Subcutaneous abdominal adipose tissue (tissue), 5 donors: ENCODE results near the gene SARS2.
"Not testable (repeated sequence)": the region's sequence is repeated elsewhere in the genome, so short reads cannot be mapped to it uniquely, and the experiment has no call there.

Source experiments
- H3K27ac ChIP-seq: one replicate; pipeline ENCODE4 v1.7.0; 2013; ENCODE audit warnings: low read depth, mild to moderate bottlenecking, inconsistent platforms, low read length, moderate library complexity
- H3K27me3 ChIP-seq, 5 donors: one replicate each; pipeline ENCODE4 v1.7.0; 2013; ENCODE audit warnings: low read length in 5 of 5, inconsistent platforms in 1 of 5; ENCODE audit not compliant: control insufficient read depth in 5 of 5, insufficient read depth in 4 of 5
- H3K36me3 ChIP-seq, 5 donors: one replicate each; pipeline ENCODE4 v1.7.0; 2013; ENCODE audit warnings: low read length in 5 of 5; ENCODE audit not compliant: control insufficient read depth in 5 of 5, insufficient read depth in 5 of 5
- H3K4me1 ChIP-seq, 5 donors: one replicate each; pipeline ENCODE4 v1.7.0; 2013; ENCODE audit warnings: low read length in 5 of 5, mild to moderate bottlenecking in 3 of 5, moderate library complexity in 1 of 5; ENCODE audit not compliant: control insufficient read depth in 5 of 5, insufficient read depth in 5 of 5
- H3K4me3 ChIP-seq, 5 donors: one replicate each; pipeline ENCODE4 v1.7.0; 2013; ENCODE audit warnings: low read length in 5 of 5, low read depth in 1 of 5
- H3K9ac ChIP-seq, 5 donors: one replicate each; pipeline ENCODE4 v1.7.0; 2013; ENCODE audit warnings: low read length in 5 of 5, mild to moderate bottlenecking in 4 of 5, moderate library complexity in 3 of 5
- H3K9me3 ChIP-seq, 5 donors: one replicate each; pipeline ENCODE4 v1.7.0; 2013; ENCODE audit warnings: low read length in 5 of 5; ENCODE audit not compliant: control insufficient read depth in 5 of 5
- donor health status: healthy.
- donor health status: healthy.
- donor health status: healthy.
- donor health status: healthy.
- donor health status: healthy.

The SARS2 gene

DNA sequence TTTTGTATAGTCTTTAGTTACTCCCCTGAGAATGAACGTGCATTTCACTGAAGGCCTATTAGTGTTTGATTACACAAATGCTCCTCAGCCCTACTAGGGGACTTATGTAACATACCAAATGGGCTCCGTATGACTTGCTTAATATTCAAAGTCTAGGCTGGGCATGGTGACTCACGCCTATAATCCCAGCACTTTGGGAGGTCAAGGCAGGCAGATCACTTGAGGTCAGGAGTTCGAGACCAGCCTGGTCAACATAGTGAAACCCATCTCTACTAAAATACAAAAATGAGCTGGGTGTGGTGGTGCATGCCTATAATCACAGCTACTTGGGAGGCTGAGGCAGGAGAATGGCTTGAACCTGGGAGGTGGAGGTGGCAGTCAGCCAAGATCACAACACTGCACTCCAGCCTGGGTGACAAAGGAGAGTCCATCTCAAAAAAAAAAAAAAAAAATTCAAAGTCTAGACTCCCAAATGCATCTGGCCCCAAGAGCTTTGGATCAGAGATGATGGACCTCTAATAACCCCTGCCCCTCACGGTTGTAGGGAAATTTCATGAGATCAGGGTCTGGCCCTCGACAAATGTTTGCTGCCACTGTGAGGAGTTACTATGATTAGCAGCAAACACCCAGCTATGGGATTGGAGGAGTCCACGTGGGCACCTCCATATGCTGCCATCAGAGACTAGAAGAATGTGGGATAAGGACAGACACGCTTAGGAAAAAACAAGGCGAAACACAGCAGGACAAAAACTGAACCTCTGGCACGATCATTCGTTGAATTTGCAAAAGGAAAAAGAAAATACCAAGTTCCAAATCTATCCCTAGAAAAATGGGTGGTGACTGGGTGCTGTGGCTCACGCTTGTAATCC, 40.3 kb upstream of the SARS2 start:
- Histone ChIP-seq H3K9me3 (no peaks in the 10 kb centered on the region), H3K27me3 (peaks cover 0 to 4% (median 0%) of the 10 kb centered on the region in 5 donors), H3K27ac (peak overlapping the region; percentile 51), H3K4me3 (no peak overlapping the region), H3K36me3 (peaks cover 0 to 2% (median 0%) of the 10 kb centered on the region in 5 donors), H3K4me1 (peaks cover 1 to 16% (median 12%) of the 10 kb centered on the region in 5 donors), H3K9ac (no peak overlapping the region)

DNA sequence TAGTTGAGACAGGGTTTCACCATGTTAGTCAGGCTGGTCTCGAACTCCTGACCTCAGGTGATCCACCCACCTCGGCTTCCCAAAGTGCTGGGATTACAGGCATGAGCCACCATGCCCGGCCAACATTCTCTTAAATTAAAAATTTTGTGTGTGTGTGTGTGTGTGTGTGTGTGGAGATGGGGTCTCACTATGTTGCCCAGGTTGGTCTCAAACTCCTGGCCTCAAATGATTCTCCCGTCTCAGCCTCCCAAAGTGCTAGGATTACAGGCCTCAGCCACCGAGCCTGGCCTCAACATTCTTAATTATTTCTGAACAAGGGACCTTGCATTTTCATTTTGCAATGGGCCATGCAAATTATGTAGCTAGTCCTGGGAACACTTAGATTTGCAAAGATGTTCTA, 35.6 kb upstream of the SARS2 start:
- not testable (repeated sequence) for H3K27me3 ChIP-seq, H3K9ac ChIP-seq, H3K27ac ChIP-seq, H3K9me3 ChIP-seq, H3K4me3 ChIP-seq, H3K36me3 ChIP-seq
- peaks cover 1 to 11% (median 7%) of the 10 kb centered on the region in 5 donors for H3K4me1 ChIP-seq

DNA sequence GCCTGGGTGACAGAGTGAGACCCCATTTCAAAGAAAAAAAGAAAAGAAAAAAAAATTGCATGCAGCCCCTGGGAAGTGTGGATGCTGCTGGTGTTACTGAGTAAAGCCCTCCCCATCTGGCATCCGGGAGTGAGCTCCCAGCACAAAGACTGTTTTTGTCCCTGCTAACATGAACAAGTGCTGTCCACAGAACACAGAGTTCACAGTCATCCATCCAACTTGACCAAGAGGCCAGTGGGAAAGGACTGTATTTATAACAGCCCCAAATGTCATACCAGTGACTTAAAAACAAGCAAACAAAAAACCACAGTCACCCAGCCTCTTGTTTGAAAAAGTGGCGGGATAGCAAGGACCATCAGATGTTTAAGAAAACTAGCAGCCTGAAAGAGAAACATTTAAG, 34.2 kb upstream of the SARS2 start:
- Histone ChIP-seq H3K36me3 (peaks cover 0 to 2% (median 0%) of the 10 kb centered on the region in 5 donors), H3K27ac (no peak overlapping the region), H3K27me3 (no peaks in the 10 kb centered on the region), H3K9me3 (no peaks in the 10 kb centered on the region), H3K9ac (no peak overlapping the region), H3K4me1 (peaks cover 0 to 9% (median 4%) of the 10 kb centered on the region in 5 donors), H3K4me3 (no peak overlapping the region)

DNA sequence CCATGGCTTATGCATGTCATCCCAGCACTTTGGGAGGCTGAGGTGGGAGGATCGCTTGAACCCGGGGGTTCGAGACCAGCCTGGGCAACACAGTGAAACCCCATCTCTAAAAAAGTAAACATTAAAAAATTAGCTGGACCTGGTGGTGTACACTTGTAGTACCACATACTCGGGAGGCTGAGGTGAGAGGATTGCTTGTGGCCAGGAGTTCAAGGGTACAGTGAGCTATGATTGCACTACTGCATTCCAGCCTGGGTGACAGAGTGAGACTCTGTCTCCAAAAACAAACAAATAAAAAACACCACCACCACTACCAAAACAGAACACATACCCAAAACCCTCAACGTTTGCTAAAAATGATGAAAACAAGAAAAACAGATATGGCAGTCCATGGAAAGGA, 29.1 kb upstream of the SARS2 start:
- Histone ChIP-seq H3K4me3 (no peak overlapping the region), H3K9me3 (no peaks in the 10 kb centered on the region), H3K4me1 (peaks cover 0 to 9% (median 4%) of the 10 kb centered on the region in 5 donors), H3K9ac (no peak overlapping the region), H3K36me3 (peaks cover 0 to 4% (median 0%) of the 10 kb centered on the region in 5 donors), H3K27me3 (no peaks in the 10 kb centered on the region), H3K27ac (no peak overlapping the region)

- Histone ChIP-seq H3K36me3 (peaks cover 0 to 4% (median 0%) of the 10 kb centered on the region in 5 donors), H3K4me3 (no peak overlapping the region), H3K9ac (no peak overlapping the region), H3K9me3 (no peaks in the 10 kb centered on the region), H3K27me3 (no peaks in the 10 kb centered on the region), H3K27ac (no peak overlapping the region), H3K4me1 (peaks cover 0 to 9% (median 4%) of the 10 kb centered on the region in 5 donors)
Measured at GRCh38 chr19:38958301-38958700, 27.7 kb upstream of the SARS2 start.

DNA sequence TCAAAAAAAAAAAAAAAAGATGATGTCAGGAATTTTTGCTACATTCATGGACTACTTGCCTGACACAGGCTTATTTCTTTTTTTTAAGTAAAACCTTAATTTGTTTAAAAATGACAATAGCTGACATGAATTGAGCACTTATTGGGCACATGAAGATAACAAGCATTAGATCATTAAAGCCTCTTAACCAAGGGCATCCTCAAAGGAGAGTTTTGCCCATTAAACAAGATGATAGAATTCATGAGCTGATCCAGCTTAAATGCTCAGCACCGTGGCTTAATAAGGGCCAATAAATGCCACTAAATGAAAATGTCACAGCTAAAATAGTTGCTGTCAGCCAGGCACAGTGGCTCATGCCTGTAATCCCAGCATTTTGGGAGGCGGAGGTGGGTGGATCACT, 25.7 kb upstream of the SARS2 start:
- no peaks in the 10 kb centered on the region for H3K9me3 ChIP-seq
- no peak overlapping the region for H3K27ac ChIP-seq
- peaks cover 0 to 5% (median 0%) of the 10 kb centered on the region in 5 donors for H3K36me3 ChIP-seq
- peaks cover 0 to 2% (median 0%) of the 10 kb centered on the region in 5 donors for H3K4me1 ChIP-seq
- H3K9ac ChIP-seq = no peak overlapping the region
- no peak overlapping the region for H3K4me3 ChIP-seq
- H3K27me3 ChIP-seq = no peaks in the 10 kb centered on the region

GRCh38 chr19:38953677-38954076, 23.1 kb upstream of the SARS2 start:
- peaks cover 2 to 10% (median 7%) of the 10 kb centered on the region in 5 donors for H3K4me1 ChIP-seq
- H3K27ac ChIP-seq = no peak overlapping the region
- peaks cover 0 to 5% (median 0%) of the 10 kb centered on the region in 5 donors for H3K36me3 ChIP-seq
- H3K9ac ChIP-seq = no peak overlapping the region
- H3K4me3 ChIP-seq = no peak overlapping the region
- no peaks in the 10 kb centered on the region for H3K9me3 ChIP-seq
- H3K27me3 ChIP-seq = peaks cover 0 to 5% (median 0%) of the 10 kb centered on the region in 5 donors

- H3K4me1 ChIP-seq = peaks cover 2 to 8% (median 7%) of the 10 kb centered on the region in 5 donors
- H3K9me3 ChIP-seq = no peaks in the 10 kb centered on the region
- no peak overlapping the region for H3K4me3 ChIP-seq
- H3K27me3 ChIP-seq = peaks cover 0 to 5% (median 0%) of the 10 kb centered on the region in 5 donors
- peaks cover 0 to 13% (median 2%) of the 10 kb centered on the region in 5 donors for H3K36me3 ChIP-seq
- no peak overlapping the region for H3K9ac ChIP-seq
- no peak overlapping the region for H3K27ac ChIP-seq
Measured at GRCh38 chr19:38952395-38953165, 22.0 kb upstream of the SARS2 start.

DNA sequence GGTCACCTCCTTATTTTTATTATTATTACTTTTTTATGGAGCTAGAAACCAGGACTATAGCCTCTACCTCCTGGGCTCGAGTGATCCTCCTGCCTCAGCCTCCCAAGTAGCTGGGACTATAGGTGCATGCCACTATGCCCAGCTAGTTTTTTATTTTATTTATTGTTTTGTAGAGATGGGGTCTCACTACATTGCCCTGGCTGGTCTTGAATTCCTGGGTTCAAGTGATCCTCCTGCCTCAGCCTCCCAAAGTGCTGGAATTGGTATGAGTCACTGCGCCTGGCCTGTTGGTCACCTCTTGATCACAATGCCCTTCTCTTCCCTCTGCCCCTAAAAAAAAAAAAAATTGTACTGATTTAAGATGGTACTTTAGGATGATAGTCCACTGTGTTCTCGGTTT, 20.6 kb upstream of the SARS2 start:
- Histone ChIP-seq H3K27ac (no peak overlapping the region), H3K27me3 (peaks cover 0 to 5% (median 0%) of the 10 kb centered on the region in 5 donors), H3K4me3 (no peak overlapping the region), H3K36me3 (peaks cover 0 to 23% (median 9%) of the 10 kb centered on the region in 5 donors), H3K4me1 (peaks cover 2 to 8% (median 7%) of the 10 kb centered on the region in 5 donors), H3K9me3 (no peaks in the 10 kb centered on the region), H3K9ac (no peak overlapping the region)
